WI38 (cell line): Measurements from ENCODE around the gene CSPG4.
"Not testable (repeated sequence)": the region's sequence is repeated elsewhere in the genome, so short reads cannot be mapped to it uniquely, and the experiment has no call there.

Source experiments
- H3K4me3 ChIP-seq: 2 replicates; pipeline ENCODE4 v1.5.1; 2011; ENCODE audit warnings: low read depth, mild to moderate bottlenecking, control low read depth, low read length
- CTCF ChIP-seq: IDR thresholded peaks from 2 replicates; pipeline ENCODE4 v1.5.1; 2012; ENCODE audit warnings: low read depth, mild to moderate bottlenecking, control low read depth, low read length

Gene CSPG4

GRCh38 chr15:75683646-75684312 lies 28.9 kb downstream of the CSPG4 start:
- TF ChIP-seq CTCF, result peak; percentile 56
- H3K4me3 ChIP-seq, result not testable (repeated sequence)

DNA sequence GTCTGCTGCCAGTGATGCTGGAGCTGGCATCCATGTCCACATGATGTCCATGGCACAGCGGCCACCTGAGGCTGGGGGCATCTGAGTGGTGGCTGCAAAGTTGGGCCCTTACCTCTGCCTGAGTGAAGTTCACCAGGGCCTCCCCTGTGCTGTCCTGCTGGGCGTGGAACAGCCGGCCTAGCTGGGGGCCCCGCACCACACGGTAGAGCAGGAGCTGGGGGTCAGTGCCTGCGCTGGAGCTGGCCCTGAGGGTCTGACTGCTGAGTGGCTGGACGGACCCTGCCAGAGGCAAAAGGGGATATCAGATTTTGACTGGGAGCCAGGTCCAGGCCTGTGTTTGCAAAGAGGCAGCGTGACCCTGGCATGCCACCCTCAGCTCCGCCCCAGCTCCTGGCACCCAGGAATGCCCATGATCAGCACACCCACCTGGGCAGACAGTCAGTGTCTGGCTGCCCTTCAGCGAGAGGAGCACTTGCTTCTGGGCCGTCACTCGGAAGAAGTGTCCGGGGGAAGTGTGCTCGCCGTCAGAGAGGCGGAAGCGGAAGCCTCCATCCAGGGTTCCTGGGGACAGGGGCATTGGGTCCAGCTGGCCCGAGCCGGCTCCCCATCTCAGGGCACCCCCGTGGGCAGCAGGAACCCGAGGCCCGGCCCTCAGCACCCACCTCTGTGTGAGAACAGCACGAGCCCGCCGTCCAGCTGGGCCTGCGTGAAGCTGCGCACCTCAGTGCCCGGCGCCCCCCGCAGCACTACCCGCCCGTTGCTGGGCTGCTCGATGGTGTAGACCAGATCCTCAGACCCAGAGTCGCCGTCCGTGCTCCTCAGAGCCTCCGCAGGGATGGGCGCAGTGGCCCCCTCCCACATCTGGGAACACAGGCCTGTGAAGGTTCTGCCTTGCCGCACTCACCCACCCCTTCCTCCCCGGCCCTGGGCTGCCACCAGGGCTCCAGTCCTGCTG lies 30.2 kb downstream of the CSPG4 start:
- TF ChIP-seq CTCF, result no peak

GRCh38 chr15:75680007-75680789 lies 32.5 kb downstream of the CSPG4 start:
- TF ChIP-seq CTCF, result no peak

More for the DNA sequence above, 30.2 kb downstream of the CSPG4 start:
- no peak overlapping the region for H3K4me3 ChIP-seq

GRCh38 chr15:75678324-75678690 lies 34.3 kb downstream of the CSPG4 start:
- not testable (repeated sequence) for H3K4me3 ChIP-seq

More at GRCh38 chr15:75680007-75680789, 32.5 kb downstream of the CSPG4 start:
- no peak overlapping the region for H3K4me3 ChIP-seq

GRCh38 chr15:75677465-75678323 lies 35.0 kb downstream of the CSPG4 start:
- H3K4me3 ChIP-seq, result no peak overlapping the region
- TF ChIP-seq CTCF, result no peak

- no peak for TF ChIP-seq CTCF
- no peak overlapping the region for H3K4me3 ChIP-seq
These were observed 35.8 kb downstream of the CSPG4 start for GRCh38 chr15:75676688-75677464.
